ENCODE results near the gene NFKBIE.

NFKBIE gene

DNA sequence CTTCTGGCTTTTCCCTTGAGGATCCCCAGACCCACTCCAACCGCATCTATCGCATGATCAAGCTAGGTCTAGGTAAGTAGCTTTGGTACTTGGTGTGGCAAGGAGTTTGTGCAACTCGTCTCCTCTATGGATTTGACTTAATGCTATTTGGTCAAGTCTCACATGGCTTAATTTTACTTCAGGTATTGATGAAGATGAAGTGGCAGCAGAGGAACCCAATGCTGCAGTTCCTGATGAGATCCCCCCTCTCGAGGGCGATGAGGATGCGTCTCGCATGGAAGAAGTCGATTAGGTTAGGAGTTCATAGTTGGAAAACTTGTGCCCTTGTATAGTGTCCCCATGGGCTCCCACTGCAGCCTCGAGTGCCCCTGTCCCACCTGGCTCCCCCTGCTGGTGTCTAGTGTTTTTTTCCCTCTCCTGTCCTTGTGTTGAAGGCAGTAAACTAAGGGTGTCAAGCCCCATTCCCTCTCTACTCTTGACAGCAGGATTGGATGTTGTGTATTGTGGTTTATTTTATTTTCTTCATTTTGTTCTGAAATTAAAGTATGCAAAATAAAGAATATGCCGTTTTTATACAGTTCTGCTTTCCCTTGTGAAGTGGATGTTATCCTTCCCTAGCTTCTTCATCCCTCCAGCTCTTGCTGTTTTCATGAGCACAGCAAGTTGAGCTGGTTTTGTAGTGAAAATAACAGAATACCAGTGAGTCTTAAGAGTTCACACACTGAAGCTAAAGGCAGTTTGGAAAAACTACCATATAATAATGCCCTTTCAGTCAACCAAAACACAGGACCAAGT is 11.8 kb downstream of the NFKBIE start:
- peak; percentile 62 for TF ChIP-seq CTCF (conservative IDR thresholded peaks at IDR 0.05; ENCODE audit: low read depth, low read length)
- DNase-seq (ENCODE audit: low read depth), result no peak
- no peak overlapping the region for H3K4me3 ChIP-seq (ENCODE audit: low read length)

DNA sequence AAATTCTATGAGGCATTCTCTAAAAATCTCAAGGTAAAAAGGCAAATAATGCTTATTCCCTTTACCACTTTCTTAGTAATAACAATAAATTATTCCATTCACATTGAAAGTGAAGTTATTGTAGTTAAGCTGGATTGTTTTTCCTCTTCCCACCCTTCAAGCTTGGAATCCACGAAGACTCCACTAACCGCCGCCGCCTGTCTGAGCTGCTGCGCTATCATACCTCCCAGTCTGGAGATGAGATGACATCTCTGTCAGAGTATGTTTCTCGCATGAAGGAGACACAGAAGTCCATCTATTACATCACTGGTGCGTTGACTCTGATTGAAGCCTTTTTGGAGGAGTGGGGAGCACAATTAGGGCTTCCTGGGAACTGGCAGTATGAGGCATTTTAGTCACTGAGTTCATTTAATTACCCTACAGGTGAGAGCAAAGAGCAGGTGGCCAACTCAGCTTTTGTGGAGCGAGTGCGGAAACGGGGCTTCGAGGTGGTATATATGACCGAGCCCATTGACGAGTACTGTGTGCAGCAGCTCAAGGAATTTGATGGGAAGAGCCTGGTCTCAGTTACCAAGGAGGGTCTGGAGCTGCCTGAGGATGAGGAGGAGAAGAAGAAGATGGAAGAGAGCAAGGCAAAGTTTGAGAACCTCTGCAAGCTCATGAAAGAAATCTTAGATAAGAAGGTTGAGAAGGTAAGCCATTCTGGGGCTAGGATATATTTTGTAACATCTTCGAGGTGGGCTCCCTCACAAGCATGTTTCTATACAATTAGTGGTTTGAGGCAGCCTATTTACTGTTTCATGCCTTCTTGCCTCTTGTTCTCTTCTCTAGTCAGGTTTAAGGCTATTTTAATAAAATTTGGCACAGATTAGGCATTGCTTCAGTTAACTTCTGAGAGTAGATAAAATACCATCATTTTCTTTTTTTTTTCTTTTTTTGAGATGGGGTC is 13.5 kb downstream of the NFKBIE start:
- TF ChIP-seq CTCF (conservative IDR thresholded peaks at IDR 0.05; ENCODE audit: low read depth, low read length), result no peak
- DNase-seq (ENCODE audit: low read depth), result no peak
- H3K4me3 ChIP-seq (ENCODE audit: low read length), result no peak overlapping the region

- no peak overlapping the region for H3K4me3 ChIP-seq (ENCODE audit: low read length)
- TF ChIP-seq CTCF (conservative IDR thresholded peaks at IDR 0.05; ENCODE audit: low read depth, low read length), result no peak
- no peak for DNase-seq (ENCODE audit: low read depth)
Observed at GRCh38 chr6:44250718-44251123, 14.6 kb downstream of the NFKBIE start.

- no peak for DNase-seq (ENCODE audit: low read depth)
- TF ChIP-seq CTCF (conservative IDR thresholded peaks at IDR 0.05; ENCODE audit: low read depth, low read length), result no peak
- peak overlapping the region; percentile 100 for H3K4me3 ChIP-seq (ENCODE audit: low read length)
Observed at GRCh38 chr6:44250067-44250717, 15.2 kb downstream of the NFKBIE start.

DNA sequence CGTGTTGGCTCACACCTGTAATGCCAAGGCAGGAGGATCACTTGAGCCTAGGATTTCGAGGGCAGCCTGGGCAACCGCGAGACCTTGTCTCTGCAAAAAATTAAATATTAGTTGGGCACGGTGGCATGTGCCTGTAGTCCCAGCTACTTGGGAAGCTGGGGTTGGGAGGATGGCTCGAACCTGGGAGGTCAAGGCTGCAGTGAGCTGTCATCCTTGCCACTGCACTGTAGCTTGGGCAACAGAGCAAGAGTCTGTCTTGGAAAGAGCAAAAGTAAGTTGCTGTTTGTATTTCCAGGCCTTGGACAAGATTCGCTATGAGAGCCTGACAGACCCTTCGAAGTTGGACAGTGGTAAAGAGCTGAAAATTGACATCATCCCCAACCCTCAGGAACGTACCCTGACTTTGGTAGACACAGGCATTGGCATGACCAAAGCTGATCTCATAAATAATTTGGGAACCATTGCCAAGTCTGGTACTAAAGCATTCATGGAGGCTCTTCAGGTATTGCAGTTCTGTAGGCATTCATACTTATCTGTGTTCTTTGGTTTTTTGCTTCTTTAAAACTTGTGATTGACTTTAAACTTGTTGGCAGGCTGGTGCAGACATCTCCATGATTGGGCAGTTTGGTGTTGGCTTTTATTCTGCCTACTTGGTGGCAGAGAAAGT is 16.1 kb downstream of the NFKBIE start:
- no peak for DNase-seq (ENCODE audit: low read depth)
- H3K4me3 ChIP-seq (ENCODE audit: low read length), result peak overlapping the region; percentile 100
- no peak for TF ChIP-seq CTCF (conservative IDR thresholded peaks at IDR 0.05; ENCODE audit: low read depth, low read length)

DNA sequence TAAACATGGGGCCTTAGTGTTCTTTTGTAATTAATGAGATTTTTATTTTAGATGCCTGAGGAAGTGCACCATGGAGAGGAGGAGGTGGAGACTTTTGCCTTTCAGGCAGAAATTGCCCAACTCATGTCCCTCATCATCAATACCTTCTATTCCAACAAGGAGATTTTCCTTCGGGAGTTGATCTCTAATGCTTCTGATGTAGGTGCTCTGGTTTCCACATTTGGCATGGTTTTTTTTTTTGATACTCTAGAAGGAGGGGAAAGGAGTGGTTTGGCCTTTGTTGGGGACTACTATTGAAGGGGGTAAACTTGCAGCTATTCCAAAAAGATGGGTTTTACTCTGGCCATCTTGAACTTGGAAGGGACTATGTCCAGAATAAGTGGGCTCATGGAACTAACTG is 16.8 kb downstream of the NFKBIE start:
- TF ChIP-seq CTCF (conservative IDR thresholded peaks at IDR 0.05; ENCODE audit: low read depth, low read length), result no peak
- no peak for DNase-seq (ENCODE audit: low read depth)
- peak overlapping the region; percentile 100 for H3K4me3 ChIP-seq (ENCODE audit: low read length)
